Measurements from ENCODE around the gene PRMT2.
"Not testable (repeated sequence)": the region's sequence is repeated elsewhere in the genome, so short reads cannot be mapped to it uniquely, and the experiment has no call there.

Gene PRMT2

DNA sequence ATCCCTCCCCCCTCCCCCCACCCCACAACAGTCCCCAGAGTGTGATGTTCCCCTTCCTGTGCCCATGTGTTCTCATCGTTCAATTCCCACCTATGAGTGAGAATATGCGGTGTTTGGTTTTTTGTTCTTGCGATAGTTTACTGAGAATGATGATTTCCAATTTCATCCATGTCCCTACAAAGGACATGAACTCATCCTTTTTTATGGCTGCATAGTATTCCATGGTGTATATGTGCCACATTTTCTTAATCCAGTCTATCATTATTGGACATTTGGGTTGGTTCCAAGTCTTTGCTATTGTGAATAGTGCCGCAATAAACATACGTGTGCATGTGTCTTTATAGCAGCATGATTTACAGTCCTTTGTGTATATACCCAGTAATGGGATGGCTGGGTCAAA, 33.4 kb downstream of the PRMT2 start:
- DNase-seq (ENCODE audit: low spot score) = not testable (repeated sequence)

DNA sequence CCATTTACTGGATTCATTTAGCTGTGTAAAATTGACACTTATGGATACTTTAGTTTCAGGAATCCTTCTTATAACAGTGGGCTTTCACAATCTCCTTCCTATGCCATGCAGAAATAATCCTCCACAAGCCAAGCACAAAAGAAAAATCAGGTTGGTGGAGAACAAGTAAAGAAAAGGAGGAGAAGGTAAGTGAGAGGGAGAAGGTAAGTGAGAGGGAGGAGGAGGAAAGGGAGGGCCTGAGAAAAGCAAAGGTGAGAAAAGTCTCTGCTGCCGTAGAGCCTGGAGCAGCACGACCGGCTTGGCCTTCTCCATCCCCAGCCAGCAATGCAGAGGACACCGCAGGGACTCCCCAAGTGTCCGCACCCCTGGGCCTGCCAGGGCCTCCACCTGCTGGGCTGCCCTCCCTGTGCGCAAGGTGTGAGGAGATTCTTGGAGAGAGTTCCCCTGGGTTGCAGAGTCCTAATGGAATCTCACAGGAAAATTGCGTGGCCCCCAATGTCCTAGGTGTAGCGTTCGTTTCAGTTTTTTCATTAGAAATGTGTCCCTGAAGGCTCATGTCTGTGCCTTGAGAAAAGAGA, 39.0 kb downstream of the PRMT2 start:
- no peak for DNase-seq (ENCODE audit: low spot score)

DNA sequence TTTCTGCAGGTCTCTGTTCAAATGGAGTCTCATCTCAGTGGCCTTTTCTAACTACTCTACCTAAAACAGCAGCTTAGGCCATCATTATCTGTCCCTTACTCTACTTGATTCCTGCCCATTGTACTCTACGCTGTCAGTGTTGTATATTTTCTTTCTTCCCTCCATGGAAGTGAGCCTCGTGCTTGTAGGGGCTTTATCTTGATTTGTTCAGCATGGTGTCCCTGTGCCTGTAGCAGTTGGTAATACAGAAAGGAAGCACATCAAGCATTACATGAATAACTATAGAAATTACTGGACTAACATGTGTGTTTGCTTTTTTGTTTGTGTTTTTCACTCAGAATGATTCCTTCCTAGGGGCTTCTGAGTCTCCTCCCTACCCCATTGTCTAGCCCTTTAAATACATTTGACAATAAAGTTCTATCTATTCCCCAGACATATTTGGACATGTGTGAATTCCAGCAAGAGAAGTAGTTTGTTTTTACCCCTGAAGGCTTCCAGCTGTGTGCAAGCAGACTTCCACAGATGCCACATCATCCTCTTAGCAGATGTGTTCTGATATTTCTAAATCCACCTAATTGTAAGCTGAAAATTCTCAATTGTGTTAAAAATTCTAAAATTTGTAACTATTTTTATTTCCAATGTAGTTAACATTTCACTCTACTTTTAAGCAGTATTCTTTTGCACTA, 40.3 kb downstream of the PRMT2 start:
- no peak for DNase-seq (ENCODE audit: low spot score)

DNA sequence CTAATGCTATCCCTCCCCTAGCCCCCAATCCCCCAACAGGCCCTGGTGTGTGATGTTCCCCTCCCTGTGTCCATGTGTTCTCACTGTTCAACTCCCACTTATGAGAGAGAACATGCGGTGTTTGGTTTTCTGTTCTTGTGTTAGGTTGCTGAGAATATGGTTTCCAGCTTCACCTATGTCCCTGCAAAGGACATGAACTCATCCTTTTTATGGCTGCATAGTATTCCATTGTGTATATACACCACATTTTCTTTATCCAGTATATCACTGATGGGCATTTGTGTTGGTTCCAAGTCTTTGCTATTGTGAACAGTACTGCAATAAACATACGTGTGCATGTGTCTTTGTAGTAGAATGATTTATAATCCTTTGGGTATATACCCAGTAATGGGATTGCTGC, 41.1 kb downstream of the PRMT2 start:
- DNase-seq (ENCODE audit: low spot score) = not testable (repeated sequence)

DNA sequence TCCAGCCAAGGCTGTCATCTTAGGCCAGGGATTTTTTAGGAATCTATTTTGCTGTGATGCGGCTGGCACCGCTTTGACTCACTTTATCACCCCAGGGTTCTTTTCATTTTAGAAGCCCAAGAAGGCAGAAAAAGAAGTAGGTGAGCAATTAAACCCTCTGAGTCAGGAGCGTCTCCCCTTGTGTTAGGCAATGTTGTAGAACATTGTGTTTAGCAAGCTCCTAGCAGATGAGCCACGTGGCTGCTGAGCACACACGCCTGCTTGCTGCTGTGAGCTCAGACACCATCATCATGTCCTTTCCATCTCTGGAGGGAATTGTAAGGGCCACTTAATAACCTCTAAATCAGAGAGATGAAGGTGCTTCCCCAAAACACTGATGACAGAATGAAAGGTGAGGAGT, 46.1 kb downstream of the PRMT2 start:
- not testable (repeated sequence) for DNase-seq (ENCODE audit: low spot score)

DNA sequence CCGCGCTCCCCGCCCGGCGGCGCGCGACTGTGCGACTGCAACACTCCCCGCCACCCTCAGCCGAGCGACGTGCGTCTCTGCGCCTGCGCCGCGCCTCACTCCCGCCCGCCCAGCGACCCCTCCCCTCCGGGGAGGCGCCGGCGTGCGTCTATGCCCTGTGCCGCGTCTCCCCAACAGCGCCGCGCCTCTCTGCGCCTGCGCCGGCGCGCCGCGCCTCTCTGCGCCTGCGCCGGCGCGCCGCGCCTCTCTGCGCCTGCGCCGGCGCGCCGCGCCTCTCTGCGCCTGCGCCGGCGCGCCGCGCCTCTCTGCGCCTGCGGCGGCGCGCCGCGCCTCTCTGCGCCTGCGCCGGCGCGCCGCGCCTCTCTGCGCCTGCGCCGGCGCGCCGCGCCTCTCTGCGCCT, 63.2 kb downstream of the PRMT2 start:
- not testable (repeated sequence) for DNase-seq (ENCODE audit: low spot score)

DNA sequence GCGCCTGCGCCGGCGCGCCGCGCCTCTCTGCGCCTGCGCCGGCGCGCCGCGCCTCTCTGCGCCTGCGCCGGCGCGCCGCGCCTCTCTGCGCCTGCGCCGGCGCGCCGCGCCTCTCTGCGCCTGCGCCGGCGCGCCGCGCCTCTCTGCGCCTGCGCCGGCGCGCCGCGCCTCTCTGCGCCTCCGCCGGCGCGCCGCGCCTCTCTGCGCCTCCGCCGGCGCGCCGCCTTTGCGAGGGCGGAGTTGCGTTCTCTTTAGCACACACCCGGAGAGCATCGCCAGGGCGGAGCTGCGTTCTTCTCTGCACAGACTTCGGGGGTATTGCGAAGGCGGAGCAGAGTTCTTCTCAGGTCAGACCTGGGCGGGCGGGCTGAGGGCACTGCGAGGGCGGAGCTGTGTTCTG, 63.6 kb downstream of the PRMT2 start:
- not testable (repeated sequence) for DNase-seq (ENCODE audit: low spot score)

All from HuH-7 (cell line).